HG03025 (cell line): ENCODE data around the gene FAM185A.
"Not testable (repeated sequence)": the region's sequence is repeated elsewhere in the genome, so short reads cannot be mapped to it uniquely, and the experiment has no call there.

Experiments
- ATAC-seq: cut with Tn5 transposase; IDR thresholded peaks from one replicate; pipeline ENCODE4 v1.9.1; 2021; ENCODE audit warnings: mild to moderate bottlenecking, moderate library complexity; ENCODE audit not compliant: unreplicated experiment, low FRiP score

The FAM185A gene

DNA sequence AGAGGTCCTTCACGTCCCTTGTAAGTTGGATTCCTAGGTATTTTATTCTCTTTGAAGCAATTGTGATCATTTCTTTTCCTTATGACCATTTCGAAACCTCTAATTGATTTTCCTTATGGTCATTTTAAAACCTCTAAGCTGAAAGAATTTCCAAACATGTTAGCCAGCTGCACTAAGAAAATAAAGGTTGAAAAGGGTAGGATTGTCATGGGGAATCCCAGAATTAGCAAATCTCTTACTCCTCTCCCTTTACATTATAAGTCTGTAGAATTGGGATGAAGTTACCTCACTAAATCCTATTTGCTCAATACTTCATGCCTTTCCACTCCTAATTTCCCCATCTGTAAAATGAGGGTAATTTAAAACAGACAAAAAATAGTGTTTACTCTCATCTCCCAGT lies 79.5 kb downstream of the FAM185A start:
- no peak for ATAC-seq

DNA sequence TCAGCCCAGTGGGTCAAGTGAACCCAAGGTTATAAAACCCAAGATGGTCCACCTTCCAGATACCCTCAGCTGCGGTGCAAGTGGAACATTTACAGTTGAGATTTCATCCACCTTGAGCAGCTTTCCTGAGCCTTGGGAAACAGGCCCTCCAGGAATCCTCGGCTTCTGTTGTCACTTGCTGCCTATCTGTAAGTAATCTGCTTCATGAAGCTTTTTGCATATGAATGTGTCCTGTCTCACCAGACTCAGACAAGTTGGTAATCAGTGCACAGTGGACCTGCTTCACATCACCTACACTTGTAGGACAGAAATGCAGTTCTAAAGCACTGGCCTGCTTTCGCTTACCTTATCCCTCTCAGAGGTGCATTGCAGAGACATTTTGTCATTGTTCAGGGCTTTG lies 80.3 kb downstream of the FAM185A start:
- ATAC-seq, result no peak

DNA sequence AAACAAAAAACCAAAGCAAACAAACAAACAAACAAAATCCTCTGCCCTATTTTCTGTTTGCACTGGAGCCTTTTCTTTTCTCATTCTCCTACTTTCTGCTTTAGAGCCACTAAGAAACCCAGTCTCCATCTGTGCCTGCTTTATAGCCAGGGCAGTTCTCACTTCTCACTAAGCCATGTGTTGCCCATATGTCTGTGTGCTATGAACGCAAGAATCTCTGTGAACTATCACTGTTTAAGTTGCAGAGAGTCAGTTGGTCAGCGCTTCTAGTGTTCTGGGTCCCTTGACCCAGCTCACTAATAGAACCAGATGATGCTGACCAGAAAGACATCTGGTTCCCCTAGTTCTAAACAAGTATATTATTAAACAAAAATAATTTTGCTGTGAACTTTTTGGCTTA lies 81.4 kb downstream of the FAM185A start:
- ATAC-seq, result no peak

DNA sequence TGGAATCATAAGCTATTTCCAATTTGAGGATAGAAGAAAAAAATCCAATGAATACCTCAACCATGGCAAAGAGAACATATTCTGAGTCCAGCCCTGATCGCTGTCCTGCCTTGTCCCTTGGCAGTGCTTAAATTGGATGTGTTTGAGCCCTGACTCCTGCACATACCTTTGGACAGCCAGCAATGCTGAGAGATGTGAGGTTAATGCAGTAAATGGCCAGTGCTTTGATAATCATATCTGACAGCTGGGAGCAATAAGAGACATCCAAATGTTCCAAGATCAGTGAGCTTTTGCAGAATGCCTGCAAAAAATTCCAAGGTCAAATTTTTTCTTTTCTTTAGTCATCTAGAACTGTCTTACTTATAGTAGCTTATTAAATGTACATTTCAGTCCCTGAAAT lies 83.9 kb downstream of the FAM185A start:
- ATAC-seq, result no peak

DNA sequence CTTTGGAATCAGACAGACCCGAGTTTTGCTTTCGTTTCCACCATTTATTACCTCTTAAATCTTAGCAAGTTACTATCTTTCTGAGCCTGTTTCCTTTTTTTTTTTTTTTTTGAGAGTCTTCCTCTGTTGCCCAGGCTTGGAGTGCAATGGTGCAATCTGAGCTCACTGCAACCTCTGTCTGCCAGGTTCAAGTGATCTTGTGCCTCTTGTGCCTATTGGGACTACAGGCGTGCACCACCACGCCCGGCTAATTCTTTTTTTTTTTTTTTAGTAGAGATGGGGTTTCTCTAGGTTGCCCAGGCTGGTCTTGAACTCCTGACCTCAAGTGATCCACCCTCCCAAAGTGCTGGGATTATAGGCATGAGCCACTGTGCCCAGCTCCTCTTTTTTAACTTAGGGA lies 84.5 kb downstream of the FAM185A start:
- no peak for ATAC-seq

DNA sequence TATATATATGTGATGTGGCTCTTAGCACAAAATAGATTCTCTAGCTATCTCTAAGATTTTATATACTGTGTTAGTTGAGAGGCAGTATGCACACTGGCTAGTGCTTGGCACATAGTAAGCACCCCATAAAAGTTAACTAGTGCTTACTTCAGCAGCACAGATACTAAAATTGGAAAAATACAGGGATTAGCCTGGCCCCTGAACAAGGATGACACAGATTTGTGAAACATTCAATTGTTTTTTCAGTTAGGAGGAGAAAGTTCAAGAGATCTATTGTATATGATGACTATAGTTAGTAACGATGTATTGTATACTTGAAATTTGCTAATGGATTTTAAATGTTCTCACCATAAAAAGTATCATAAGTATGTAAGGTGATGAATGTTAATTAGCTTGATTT lies 85.7 kb downstream of the FAM185A start:
- no peak for ATAC-seq

DNA sequence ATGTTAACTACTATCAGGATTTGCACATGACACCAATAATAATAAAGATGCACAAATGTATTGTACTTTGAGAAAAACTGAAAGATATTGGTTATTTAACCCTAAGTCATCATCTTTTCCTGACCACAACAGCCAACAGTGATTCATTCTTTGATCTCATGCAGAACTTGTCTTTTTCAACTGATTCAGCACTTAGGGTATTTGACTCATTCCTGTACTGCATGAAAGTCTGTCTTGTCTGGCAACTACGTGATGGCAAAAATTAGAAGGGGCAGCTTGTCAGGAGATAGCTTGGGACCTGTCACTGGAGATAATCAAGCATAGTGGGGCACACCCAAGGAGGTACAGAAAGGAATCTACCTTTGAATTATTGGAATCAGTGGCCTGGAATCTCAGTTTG lies 86.2 kb downstream of the FAM185A start:
- ATAC-seq, result no peak

DNA sequence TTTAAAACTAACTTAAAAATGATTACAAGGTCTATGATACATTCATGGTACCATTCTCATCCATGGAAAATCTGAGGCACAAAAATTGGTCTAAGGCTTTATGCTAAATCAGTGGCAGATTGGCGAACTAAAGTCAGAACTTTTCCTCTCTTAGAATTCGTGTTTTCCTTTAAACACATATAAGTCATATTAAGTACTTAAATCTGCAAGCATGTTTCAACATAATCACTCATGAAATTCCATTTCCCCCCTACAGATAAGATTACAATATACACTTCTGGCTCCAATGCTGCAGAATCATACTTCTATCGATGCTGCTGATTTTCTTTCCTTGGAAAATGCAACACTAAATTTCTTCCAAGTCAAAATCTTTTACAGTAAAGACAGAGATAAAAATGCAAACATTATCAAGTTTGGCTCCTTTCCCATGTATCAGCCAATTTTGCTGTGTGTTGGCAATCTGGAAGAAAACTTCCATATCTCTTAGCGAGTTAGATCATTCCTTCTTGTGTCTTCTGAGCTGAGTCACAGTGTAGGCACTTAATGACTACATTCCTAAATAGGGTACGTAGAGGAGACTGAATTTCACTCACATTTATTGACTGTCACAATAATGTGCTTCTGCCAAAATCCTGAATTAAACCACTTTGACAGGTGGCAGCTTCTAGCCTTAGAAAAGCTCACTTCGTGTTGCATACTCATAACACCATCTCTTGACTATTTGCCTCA lies 87.6 kb downstream of the FAM185A start:
- no peak for ATAC-seq

DNA sequence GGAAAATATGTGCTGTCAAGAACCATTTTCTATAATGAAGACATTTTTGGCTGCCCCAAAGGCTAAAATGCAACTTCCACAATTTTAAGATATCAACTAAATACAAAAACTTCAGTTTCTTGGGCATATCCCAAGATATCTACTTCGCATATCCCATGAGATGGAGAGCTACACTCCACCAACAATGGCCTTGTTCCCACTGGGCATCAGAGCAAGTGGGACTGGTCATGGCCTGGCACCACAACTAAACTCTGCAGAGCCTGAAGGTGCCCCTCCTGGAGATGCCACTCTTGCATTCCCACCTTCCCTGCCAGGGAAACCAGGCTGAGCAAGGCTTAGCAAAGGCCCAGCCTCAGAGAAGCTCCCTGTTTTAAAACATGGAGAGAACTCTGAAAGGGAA lies 88.2 kb downstream of the FAM185A start:
- ATAC-seq, result no peak

DNA sequence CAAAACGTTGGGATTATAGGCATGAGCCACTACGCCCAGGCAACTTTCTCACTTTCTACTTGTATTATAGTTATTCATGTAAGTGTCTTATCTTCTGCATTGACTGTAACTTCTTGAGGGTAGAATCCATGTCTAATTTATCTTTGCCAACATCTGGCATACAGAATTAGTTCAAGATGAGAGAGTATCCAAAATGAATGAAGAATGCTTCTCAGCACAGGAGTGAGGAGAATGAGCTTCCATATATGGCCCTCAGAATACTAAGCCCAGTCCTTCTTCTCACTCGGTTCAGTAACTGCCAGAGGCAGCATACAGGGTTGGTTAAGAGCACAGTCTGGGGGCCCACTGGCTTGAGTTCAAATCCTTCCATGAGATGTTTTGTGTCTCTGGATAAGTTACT lies 89.0 kb downstream of the FAM185A start:
- ATAC-seq, result no peak

DNA sequence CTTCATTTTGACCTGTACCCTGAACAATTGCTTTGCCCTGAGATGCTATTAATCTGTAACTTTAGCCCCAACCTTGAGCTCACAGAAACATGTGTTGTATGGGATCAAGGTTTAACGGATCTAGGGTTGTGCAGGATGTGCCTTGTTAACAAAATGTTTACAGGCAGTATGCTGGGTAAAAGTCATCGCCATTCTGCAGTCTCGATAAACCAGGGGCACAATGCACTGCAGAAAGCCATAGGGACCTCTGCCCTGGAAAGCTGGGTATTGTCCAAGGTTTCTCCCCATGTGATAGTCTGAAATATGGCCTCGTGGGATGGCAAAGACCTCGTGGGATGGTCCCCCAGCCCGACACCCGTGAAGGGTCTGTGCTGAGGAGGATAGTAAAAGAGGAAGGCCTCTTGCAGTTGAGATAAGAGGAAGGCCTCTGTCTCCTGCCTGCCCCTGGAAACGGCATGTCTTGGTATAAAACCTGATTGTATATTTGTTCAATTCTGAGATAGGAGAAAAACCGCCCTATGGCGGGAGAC lies 89.8 kb downstream of the FAM185A start:
- ATAC-seq, result not testable (repeated sequence)

DNA sequence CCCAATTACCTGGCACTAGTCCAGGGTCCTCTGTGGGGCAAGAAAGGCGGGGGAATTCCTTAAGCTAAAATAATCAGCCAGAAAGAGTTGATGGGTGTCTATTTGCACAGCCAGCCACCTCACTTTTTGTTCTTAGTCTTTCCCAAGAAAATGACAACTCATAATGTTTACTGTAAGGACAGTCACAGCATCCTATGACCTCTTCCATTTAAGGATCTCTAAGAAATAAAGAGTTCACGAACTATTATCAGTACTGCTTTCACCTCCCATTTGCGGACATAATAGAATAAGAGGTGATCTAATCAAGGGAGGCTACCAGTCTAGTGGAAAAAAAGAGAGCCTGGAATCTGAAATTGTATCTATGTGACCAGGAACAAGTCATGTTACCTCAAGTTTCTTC lies 91.6 kb downstream of the FAM185A start:
- no peak for ATAC-seq

DNA sequence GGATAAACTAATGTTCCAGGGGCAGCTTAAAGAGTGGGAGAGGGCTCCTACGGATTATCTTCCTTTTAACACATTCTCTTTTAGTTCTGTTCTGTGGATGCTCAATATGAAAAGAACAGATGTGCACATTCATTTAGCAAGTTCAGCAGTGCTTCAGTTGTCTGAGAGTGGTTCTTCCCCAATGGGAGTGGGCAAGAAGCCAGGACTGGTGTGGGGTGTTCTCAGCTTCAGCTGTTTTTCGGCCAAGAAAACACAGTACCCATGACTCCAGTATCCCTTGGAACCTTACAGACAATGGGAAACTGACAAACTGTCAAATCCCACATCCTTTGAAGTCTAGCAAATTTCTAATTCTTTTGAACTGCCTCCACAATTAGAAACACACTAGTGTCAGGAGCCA lies 92.5 kb downstream of the FAM185A start:
- ATAC-seq, result no peak

DNA sequence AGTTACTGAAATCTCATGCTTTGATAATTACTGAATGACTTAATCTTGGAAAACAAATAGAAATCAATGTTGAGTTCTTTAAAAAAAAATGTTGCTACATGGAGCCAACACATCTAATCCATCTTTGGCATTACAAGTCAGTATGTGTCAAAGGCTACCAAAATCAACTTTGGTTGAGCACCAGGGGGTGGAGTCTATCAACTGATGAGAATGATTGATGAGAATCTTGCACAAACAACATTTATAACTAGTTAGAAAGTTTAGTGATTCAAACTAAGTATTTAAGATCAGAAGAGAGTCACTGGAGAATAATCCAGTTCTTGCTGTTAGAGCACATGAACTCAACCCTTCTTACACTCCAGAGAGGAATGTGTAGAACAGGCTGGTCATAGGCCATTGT lies 93.5 kb downstream of the FAM185A start:
- ATAC-seq, result no peak

DNA sequence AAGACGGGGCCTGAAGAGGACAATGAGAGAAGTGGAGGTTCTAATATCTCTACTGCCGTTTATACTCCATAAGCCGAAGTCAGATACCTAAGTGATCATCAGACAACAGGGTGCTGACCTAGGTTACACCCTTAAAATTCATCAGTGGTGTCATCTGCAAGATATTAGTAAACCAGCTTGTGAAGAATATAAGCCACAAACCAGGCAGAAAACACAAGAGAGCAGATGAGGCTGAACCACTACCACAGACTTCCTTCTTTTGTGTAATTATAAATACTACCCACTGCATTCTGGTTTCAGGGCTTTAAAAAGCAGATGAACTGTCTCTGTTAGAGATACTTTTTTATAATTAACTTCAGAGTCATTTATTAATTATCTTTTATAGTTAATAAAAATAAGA lies 95.1 kb downstream of the FAM185A start:
- ATAC-seq, result peak; percentile 65

DNA sequence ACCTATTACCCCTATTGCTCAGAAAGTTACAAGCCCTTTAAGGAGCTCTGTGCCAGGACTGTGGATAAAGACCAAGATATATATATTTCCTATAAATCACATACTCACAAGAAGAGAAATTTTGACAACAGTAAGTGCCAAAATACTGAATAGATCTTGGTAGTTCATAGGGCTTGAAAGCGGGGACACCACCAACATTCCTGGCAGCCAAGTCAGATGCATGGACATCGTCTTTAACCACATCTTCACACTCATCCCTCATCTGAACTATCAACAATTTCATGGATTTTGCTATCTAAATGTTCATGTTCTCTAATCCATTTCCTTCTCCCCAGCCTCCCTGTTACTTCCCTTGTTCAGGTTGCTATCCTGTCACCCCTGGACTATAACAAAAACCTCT lies 96.5 kb downstream of the FAM185A start:
- ATAC-seq, result no peak

DNA sequence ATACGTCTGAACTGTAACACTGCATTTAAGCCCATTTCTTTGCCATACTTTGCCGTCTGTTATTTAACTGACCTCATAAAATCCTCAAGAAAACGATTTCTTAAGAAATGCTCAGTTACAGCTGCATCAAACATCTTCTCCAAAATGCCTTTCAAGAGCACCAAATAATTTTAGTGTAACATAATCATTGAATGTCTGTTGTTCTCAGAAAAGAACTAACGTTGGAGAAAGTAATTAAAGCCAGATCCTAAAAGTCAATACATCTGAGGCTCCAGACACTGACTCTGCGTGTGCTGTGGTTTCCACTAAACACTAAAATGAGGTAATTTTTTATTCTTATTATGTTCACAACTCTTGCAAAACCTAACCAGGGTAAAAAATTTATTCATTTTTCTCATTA lies 100.3 kb downstream of the FAM185A start:
- ATAC-seq, result no peak

DNA sequence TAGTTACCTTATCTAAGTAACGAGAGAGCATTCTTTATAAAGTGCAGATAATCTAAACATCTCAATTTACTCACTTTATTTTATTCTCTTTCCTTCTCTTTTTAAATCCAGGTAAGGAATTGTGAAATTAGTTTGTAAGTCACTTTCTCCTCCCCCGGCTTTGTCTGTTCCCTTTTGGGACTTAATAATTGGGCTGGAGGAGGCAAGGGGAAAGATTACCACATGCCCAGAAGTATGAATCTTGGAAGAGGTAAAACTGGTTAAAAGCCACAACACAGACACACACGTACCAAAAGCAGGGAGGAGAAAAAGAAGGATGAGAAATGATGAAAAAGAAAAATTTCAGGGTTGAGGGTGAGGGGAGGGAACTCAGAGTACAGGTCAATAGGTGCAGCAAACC lies 100.7 kb downstream of the FAM185A start:
- no peak for ATAC-seq

DNA sequence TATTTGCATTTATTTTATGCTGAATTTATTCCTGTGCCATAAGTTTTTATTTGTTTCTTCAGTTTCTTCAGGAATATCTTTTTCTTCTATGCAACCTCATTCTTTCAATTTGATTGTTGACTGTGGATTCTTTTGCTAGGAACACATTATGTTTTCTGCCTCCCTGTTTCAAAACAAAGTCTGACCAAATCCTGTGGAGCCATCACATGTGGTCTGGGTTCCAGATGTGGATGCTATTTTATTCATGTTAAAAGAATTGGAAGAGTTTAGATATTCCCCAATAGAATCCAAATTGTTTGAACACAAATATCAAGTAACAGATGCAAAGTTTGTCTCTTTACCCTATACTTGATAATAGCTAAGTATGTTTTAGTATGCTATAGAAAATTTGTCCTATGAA lies 107.2 kb downstream of the FAM185A start:
- no peak for ATAC-seq
